HG03175 (cell line): Measurements from ENCODE around the gene ZFYVE28.

ENCODE experiments used
- ATAC-seq: cut with Tn5 transposase; IDR thresholded peaks from one replicate; pipeline ENCODE4 v1.9.1; 2021; ENCODE audit warnings: mild to moderate bottlenecking, moderate library complexity; ENCODE audit not compliant: unreplicated experiment

ZFYVE28 gene

DNA sequence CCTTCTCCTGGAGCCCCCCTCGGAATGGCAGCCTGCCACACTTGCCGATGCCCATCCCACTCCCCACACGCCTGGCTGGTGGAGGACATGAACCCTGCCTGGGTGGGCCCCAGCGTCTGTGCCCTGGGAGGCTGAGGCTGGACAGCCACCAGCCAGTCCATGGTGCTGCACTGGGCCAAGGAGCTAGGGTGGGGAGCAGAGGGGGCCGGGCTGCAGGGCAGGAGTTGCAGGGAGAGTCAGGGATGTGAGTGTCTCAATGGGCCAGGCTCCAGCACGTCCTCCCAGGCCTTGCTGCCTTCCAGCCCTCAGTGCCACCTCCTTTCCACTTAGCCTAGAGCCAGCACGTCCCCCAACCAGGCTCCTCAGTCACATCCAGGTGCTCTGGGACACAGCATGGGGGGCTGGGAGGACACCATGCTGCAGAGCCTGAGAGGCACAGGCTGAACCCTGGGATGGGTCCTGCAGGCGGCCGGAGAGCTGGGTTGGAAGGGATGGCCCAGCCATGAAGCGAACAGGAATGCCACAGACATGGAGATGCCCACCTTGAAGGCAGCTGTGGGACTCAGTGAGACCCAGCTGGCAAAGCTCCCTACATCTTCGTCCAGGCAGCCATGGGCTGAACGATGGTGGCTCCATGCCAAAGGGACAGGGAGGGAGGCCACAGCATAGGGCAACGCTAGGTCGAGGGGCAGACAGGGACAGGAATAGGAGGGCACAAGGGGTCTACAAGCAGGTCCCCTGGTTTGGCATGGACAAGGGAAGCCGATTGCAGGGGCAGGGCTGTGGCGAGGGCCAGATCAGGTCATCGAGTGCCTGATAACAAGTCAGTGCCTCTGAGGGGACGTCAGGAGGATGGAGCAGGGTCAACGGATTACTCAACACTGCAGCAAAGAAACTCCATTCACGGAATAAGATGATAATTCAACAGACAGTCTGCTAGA is 126.5 kb downstream of the ZFYVE28 start:
- no peak for ATAC-seq

DNA sequence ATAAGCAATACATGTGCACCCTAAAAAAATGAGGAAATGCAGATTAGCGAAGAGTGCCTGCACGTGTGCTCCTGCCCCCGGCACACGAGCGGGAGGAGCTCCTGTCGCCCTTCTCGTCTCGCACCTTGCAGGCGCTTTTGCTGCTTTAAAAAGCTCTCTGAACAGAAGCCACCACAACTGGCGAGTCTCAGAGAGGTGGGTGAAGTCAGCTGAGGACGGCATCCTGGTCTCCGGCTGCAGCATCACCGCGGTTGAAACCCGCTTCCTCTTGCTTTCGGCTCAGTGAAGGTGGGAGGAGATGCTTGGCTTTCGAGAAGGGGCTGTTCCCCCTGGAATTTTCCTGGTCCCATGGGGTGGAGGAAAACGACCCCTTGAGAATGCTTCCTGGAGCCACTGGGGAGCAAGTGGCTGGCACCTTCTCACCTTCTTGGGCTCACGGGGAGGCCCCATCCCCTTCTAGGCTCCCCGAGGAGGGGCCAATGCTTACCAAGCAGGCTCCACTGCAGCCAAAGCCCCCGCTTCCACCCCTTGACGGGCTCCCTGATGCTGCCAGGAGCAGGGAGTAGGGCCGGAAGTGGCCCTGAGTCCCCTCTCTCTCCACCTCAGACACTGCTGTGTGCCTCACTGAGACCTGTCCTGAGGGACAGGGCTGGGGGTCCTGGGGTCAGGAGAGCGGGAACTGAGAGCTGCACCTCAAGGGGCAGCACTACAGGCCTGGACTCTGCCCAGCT is 127.3 kb downstream of the ZFYVE28 start:
- ATAC-seq = no peak

DNA sequence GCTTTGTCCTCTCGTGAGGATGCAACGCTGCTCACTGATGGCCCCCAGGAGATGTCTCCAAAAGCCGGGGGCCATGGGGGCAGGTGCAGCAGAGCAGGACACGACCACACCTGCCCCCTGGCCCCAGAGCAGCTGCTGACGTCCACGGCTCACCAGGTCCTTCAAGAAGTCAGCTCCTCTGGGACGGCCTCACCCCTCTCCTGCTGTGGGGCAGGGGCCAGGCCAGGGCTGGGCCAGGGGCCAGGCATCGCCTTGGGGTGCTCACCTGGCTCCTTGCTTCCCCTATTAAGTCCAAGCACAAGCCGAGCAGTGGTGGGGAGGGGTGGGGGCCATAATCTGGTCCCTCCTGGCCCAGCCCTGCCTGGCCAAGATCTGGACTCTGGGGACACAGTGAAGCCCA is 128.0 kb downstream of the ZFYVE28 start:
- ATAC-seq = no peak

DNA sequence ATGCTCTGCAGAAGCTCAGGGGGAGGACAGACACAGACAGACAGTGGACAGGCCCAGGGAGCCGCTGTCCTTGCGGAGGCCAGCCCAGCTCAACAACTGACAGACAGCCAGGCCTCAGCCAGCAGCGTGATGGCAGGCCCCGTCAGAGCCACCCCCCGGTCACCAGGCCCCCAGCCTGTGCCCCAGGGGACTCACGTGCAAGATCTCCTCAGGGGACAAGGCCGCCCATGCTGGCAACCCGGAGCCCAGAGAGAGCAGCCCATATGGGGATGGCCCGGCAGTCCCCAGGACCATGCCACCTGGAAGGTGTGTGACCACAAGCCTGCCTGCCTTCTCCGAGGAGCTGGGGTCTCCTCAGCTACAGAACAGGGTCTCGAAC is 128.5 kb downstream of the ZFYVE28 start:
- ATAC-seq = no peak

DNA sequence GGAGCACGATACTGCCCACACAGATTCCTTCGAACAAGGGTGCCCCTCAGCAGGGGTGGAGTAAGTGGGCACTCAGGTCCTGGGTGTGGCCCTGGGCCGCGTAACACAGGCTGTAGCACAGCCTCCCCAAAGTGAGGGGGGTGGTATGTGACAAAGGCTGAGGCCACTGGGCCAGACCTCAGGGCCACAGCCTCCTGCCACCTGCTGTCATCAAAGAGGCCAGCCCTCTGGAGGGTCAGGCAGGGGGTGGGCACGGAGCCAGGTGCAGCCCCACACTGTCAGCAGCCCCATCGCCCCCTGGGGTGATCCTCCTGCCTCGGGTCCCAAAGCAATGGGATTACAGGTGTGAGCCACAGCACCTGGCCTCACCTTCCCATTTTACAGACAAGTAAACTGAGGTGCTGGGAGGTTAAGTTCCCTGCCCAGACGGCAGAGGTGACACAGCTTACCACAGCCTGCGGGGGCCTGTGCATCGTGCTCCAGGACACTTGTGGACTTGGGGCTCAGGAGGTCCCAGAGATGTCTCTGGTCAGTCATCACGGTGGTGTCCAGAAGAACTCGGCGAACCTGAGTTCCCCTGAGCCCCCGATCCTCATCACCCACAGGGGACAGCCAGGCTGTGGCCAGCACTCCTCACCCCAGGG is 129.0 kb downstream of the ZFYVE28 start:
- ATAC-seq = no peak

DNA sequence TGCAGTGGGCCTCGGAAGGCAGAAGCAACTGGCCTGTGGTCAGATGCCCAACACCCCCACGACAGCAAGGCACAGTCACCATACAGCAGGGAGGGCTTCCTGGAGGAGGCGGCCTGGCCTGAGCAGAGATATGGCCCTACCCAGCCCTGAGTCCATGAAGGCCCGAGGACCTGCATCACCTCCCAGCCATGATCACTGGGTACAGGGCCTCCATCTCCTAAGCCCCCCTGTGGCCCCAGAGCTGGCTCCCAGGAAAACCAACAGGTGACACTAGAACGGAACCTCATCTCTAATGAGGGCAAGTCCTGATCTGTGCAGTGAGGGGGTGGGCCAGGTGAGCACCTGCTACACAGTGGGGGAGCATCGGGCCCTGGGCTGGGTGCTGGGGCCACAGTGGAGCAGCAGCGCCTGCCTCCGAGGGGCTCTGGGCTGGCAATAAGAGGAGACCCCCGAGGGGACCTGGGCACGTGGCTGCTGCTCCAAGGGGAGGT is 130.3 kb downstream of the ZFYVE28 start:
- no peak for ATAC-seq

DNA sequence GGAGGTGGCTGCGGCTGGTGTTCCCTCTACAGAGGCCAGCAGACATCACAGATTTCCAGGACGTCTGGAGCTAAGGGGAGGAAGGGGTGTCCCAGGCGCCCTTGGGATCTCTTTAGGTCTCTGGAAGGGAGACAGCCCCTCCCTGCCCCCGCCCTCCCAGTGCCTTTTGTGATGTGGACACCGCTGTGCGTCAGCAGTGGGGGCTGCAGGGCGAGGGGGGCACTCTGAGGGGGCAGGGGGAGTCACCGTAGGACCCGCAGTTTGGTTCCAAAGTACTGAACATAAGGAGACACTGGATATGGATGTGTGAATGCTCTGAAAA is 130.9 kb downstream of the ZFYVE28 start:
- ATAC-seq = no peak

DNA sequence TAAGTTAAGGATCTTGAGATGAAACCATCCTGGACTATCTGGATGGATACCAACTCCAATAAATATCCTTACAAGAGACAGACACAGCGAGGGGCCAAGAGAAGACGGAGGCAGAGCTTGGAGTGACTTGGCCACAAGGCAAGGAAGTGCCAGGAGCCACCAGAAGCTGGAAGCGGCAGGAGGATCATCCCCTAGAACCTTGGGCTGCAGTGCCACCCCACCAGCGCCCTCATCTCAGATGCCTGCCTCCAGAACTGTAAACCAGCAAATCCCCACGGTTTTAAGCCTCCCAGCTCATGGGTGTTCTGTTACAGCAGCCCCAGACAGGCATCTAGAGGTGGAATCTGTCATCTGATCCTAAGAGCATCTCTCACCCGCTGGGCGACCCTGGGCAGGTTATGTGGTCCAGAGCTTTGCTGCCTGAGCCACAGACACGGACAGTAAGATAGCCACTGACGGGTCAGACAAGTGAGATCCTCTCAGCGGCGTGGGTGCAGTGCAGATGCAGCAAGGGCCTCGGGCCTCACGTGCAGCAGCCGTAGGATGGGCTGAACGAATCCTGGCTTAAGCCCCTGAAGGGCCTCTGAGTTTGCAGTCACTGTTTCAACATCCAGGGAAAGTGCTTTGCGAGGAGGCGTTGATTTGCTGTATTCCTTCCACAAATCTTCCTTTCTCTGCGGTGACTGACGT is 131.4 kb downstream of the ZFYVE28 start:
- no peak for ATAC-seq

DNA sequence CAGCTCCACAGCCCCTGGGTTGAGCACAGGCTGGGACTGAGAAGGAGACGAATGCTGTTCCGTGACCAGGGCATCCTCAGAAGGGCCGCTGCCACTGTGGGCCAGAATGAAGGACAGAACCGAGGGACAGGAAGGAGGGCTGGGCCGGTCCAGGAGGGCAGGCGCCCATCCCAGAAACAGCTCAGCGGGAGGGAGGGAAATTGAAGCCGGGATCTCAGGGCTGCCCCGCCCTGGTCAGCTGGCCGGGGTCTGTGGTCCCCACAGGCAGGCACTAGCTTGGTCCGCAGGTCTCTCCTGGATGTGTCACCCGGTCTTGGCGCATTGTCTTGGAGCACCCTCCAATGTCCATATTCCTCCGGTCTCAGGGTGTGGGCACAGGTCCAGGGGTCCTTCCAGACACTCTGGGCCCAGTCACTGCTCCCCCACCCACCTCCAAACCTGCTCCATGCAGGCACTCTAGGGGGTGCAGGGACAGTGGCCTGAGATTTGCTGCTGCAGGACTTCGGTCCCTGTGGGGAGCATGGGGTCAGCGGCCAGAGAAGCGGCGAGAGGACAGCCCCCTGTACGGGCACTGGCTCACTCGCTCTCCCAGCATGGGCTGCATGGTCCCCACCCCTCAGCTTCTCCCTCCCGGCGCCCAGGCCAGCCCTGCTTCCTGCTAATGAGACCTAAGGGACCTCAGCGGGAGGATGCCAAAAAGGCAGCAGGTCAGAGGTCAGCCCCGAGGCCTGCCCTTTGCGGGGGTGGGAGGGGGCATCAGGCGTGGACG is 132.6 kb downstream of the ZFYVE28 start:
- ATAC-seq = no peak

DNA sequence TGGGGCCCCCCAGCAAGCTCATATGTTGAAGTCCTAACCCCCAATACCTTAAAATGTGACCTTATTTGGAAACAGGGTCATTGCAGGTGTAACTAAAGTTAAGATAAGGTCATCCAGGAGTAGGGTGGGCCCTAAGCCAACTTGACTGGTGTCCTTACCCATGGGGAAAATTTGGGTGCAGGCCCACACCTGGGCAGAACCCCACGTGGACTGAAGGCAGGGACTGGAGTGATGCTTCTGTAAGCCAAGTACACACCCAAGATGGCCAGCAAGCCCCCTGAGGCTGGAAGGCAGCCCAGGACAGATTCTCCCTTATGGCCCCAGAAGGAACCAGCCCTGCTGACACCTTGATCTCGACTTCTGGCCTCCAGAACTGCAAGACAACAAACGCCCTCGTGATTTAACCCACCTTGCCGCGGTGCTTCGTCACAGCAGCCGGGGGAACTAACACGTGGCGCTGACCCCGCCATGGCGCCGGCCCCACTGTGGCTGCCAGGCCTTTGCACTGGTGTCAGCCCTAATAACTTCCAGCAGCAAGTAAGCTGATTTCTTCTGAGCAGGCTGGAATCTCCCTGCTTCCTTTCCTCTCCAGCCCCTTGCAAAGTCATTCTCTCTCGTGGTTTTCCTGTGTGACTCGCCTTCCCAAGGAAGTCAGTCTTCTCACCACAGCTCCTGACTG is 133.4 kb downstream of the ZFYVE28 start:
- no peak for ATAC-seq

DNA sequence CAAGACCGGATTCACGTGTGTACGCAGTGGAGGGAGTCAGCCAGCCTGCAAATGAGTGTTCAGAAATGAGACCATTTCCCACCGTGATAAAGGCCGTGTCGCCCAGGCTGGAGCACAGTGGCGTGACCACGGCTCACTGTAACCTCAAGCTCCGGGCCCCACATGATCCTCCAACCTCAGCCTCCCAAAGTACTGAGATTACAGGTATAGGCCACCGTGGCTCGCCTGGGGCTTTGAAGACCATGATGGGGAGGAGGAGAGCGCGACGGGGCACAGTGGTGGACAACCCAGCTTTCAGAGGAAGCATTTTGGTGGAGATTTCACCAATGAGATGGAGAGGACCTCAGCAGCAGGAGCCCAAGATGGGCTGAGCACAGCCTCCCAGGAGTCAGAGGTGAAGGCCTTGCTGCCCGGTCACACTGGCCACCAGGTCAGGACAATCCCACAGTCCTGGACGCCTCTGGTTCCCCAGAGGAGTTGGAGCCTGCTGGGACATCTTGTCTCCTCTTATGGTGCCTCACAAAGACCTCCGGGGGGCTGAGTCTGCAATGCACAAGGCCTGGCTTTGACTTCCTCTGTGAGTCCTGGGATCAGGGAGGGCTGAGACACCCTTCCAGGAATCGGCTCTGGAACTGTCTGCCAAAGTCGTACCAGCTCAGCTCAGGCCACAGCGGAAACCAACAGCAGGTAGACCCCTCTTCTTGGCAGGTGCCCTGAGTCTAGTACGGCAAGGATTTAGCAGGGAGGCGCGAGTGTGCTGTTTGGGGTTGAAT is 134.1 kb downstream of the ZFYVE28 start:
- no peak for ATAC-seq

DNA sequence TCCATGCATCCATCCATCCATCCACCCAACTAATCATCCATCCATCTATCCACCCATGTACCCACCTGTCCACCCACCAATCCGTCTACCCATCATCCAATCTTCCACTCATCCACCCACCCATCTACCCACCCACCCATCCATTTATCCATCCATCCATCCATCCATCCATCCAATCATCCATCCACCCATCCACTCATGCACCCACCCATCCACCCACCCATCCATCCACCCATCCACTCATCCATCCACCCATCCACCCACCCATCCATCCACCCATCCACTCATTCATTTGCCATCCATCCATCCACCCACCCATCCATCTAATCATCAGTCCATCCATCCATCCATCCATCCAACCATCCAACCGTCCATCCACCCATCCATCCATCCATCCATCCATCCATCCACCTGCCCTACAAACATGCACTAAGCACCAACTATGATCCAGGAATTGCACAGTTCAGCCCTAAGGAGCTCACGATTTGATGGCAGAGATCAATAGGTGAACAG is 135.2 kb downstream of the ZFYVE28 start:
- no peak for ATAC-seq

DNA sequence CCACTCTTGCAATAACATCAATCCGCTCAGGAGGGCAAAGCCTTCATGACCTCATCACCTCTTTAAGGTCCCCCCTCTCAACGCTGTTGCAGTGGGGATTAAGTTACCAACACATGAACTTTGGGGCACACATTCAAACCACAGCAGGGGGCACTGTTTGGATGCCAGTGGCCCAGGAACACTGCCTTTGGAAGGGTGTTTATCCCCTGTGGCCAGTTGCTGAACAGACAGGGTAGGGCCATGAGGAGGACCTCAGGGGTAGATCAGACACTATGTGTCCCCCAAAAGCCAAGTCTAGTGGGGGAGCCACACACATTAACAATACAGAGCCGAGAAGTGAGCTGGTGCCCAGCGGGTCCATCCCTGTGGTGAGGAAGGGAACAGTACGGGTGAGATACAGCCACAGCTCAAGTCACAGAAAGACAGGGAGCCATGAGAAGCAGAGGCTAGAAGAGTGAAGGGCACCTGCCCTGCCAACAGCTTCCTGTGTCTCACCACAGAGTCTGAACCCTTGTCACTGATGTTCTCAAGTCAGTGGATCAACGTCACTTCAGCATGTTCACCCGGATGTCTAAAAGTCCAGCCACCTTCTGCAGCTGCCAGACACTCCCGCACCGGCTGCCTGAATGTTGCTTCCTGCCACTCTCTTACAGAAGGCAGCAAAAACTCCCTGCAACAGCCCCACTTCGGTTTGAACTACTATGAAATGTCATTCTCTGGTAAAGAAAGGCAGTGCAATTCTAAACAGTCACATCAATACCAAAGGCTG is 136.7 kb downstream of the ZFYVE28 start:
- ATAC-seq = peak; percentile 78

DNA sequence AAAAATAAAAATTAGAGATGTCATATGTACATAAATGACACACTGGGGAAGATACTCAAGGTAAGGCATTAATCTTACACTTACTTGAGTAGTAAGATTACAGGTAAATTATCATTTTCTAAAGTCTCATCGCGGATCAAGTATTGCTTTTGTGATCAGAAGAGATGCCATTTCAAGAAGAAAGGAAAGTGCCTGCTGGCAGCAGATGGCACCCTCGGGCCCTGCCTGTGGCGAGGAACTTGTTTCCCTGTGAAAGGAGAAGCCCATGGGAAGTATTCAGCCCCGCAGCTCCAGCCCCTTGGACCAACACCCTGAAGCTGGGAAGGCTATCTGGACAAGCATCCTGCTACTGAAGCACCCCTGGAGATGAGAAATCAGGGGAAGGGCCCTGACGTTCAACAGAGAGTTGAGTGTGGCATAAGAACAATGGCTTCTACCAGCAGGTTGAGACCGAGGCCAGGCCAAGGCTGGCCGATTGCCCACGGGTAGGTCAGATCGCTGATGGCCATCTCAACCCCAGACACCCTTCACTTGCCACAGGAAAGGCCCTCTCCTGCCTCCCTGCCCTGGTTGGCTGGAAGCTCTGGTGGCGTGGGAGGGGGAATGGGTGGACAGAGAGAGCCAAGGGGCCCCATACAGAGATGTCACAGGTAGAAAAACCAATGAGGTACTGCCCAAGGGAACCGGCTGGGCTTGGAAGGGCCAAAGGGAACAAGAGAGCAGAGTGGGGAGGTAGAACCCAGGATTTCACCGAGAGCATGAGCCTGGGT is 137.7 kb downstream of the ZFYVE28 start:
- ATAC-seq = no peak

DNA sequence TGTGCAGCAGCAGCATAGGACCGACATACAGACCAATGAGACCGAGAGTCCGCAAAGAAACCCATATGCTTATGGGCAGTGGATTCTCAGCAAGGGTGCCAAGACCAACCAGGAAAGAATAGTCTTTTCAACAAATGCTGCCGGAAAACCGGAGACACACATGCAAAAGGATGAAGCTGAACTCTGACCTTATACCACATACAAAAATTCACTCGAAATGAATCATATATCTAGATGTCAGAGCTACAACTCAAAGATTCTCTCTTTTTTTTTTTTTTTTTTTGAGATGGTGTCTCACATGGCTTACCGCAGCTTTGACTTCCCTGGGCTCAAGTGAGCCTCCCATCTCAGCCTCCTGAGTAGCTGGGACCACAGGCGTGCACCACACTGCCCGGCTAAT is 140.5 kb downstream of the ZFYVE28 start:
- ATAC-seq = no peak

DNA sequence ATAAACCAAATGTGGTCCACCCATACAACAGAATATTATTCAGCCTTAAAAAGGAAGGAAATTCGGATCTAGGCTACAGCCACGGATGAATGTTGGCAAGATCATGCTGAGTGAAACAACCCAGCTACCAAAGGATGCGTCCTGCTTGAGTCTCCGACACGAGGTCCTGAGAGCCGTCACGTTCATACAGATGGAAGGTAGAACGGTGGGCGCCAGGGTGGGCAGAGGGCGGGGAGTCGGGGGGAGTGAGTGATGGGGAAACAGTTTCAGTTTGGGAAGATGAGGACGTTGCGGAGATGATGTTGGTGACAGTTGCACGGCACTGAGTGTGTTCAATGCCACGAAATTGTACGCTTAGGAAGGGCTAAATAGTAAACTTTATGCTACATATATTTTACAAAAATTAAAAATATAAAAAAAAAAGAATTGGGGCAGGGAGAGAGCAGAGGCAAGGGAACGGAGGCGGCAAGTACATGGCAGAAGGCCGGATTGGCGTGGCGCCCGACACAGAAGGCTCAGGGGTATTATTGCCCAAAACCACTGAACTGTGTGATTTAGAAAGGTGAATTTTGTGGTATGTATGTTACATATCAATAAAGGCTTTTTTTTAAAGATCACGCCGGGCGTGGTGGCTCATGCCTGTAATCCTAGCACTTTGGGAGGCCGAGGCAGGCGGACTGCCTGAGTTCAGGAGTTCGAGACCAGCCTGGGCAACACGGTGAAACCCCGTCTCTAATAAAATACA is 141.7 kb downstream of the ZFYVE28 start:
- no peak for ATAC-seq
